ENCODE results near the gene SELENOH.

- TF ChIP-seq ESRRG (CRISPR knock-in tag; IDR thresholded peaks at IDR 0.05) (no peak), CREB5 (CRISPR knock-in tag; IDR thresholded peaks at IDR 0.05; ENCODE audit: low read depth) (no peak)
Observed at GRCh38 chr11:57751676-57752253, 10.5 kb downstream of the SELENOH start, which contains the start of gene BTBD18.

Data from SK-N-SH treated with all-trans-retinoic acid at 6 μM for 48 hours (cell line).